ENCODE data around the gene CHGA. TPM values are rescaled to one million over a fixed set of nuclear protein-coding genes. Genes with fewer than 3 reads are reported as not detected.

Gene CHGA
- polyA plus RNA-seq, 1 donor from 2014 or later: 131 TPM

DNA sequence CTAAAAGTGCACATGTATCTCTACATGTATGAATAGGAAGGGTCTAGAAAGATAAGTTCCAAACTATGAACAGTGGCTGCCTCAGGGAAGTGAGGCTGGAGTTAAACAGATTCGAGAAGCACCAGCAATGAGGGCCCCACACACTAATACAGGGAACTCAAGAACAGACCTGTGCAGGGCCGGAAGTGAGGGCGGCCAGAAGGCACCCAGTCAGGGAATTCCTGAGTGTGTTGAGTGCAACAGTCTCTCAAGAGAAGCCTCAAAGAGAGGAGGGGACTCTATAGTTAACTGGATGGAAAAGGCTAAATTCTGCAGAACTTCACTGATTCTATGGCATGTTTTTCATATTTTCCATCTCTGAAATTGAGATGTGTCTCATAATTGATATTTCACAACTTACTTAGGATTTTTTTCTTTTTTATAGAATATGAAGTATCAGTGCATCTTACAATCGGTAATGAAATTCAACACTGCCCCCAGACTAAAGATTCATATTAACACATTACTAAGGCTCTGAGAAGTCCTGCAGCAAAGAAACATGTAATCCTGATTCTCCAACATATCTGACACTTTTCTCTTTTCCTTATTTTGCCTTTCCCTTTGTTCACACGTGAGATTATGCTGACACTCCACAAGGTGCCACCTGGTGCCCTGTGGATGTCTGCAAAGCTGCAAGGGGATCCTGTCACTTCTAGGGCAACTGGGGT lies 61.3 kb downstream of the CHGA start:
- Histone ChIP-seq H2AFZ (ENCODE audit: low read depth, low read length) (no peak overlapping the region), H3K9ac (ENCODE audit: low read length) (no peak overlapping the region), H3K4me3 (ENCODE audit: low read length) (no peak overlapping the region), H3F3A (ENCODE audit: insufficient read depth, low read length, poor library complexity, severe bottlenecking) (no peaks in the 10 kb centered on the region), H3K9me2 (ENCODE audit: insufficient read depth, low read length) (no peaks in the 10 kb centered on the region), H3K4me2 (ENCODE audit: low read length) (no peak overlapping the region), H3K27ac (ENCODE audit: low read length) (no peak overlapping the region), H3K27me3 (ENCODE audit: insufficient read depth, low read depth, low read length) (no peaks in the 10 kb centered on the region), H3K36me3 (ENCODE audit: insufficient read depth, low read length) (no peaks in the 10 kb centered on the region), H3K79me2 (replicated peaks; ENCODE audit: insufficient read depth, low read length) (no peaks in the 10 kb centered on the region), H4K20me1 (ENCODE audit: insufficient read depth) (no peaks in the 10 kb centered on the region), H3K9me3 (ENCODE audit: low read length) (no peaks in the 10 kb centered on the region)
- TF ChIP-seq SMC3 (conservative IDR thresholded peaks at IDR 0.05; ENCODE audit: poor library complexity) (no peak), RAD21 (conservative IDR thresholded peaks at IDR 0.05) (no peak), REST (IDR thresholded peaks at IDR 0.05; ENCODE audit: borderline replicate concordance) (no peak), TAF1 (IDR thresholded peaks at IDR 0.05; ENCODE audit: low read depth) (no peak), MXI1 (conservative IDR thresholded peaks at IDR 0.05; ENCODE audit: poor library complexity, severe bottlenecking) (no peak), EZH2 (IDR thresholded peaks at IDR 0.05; ENCODE audit: borderline replicate concordance, insufficient read depth, low read length, poor library complexity, severe bottlenecking) (no peak), EP300 (conservative IDR thresholded peaks at IDR 0.05; ENCODE audit: poor library complexity, severe bottlenecking) (no peak), CTCF (IDR thresholded peaks at IDR 0.05; ENCODE audit: poor library complexity, severe bottlenecking) (no peak), POLR2AphosphoS5 (IDR thresholded peaks at IDR 0.05) (no peak)

Other genes starting within 250 kb of the CHGA start
- gene LGMN, start 174.5 kb upstream of the CHGA start, polyA plus RNA-seq: 48.0 and 64.0 TPM in 2 replicates
- 34.6 and 35.7 TPM in 2 replicates for gene GOLGA5, start 128.8 kb upstream of the CHGA start, polyA plus RNA-seq
- 65.0 and 70.9 TPM in 2 replicates for gene ITPK1, start 192.8 kb downstream of the CHGA start, polyA plus RNA-seq

Measured in neural cell (in vitro differentiated cells).